NB4 (cell line): ENCODE measurements around the gene COL6A1.

Experiments used
- CTCF ChIP-seq: IDR thresholded peaks from one replicate; pipeline ENCODE4 v1.5.1; 2012; ENCODE audit warnings: low read depth, low read length
- POLR2A ChIP-seq: IDR thresholded peaks from 2 replicates; pipeline ENCODE4 v1.6.1; 2011; ENCODE audit warnings: mild to moderate bottlenecking; ENCODE audit not compliant: insufficient read length; ENCODE audit errors: extremely low read depth

- TF ChIP-seq CTCF (no peak), POLR2A (no peak)
These were observed 34.3 kb upstream of the COL6A1 start for GRCh38 chr21:45947296-45947695.
